HL-60/S4 treated with phorbol 12-myristate 13-acetate at 8.2 ng/mL for 4 days and 3 days (cell line): ENCODE measurements around the gene REEP3.

Source experiments
- in situ Hi-C: fragments of 300-500 bp; cut with MboI; formaldehyde crosslinking; loops from 2 replicates; pipeline ENCODE4 v1.15.0; 2022; ENCODE audit warnings: low sequenced_read_pairs

The REEP3 gene

GRCh38 chr10:63584725-63585035 is 63.5 kb downstream of the REEP3 start:
- in situ Hi-C loops: no loop called here

GRCh38 chr10:63585041-63585440 is 63.8 kb downstream of the REEP3 start:
- in situ Hi-C loops: no loop called here

GRCh38 chr10:63586043-63586442 is 64.8 kb downstream of the REEP3 start:
- in situ Hi-C loops: no loop called here

GRCh38 chr10:63587191-63587590 is 66.0 kb downstream of the REEP3 start:
- in situ Hi-C loops: no loop called here

- in situ Hi-C loops: no loop called here
These were observed 67.4 kb downstream of the REEP3 start for GRCh38 chr10:63588436-63589167.

GRCh38 chr10:63591600-63592379 is 70.6 kb downstream of the REEP3 start:
- in situ Hi-C loops: no loop called here

- in situ Hi-C loops: no loop called here
These were observed 72.4 kb downstream of the REEP3 start for GRCh38 chr10:63593576-63593975.

GRCh38 chr10:63595072-63595471 is 73.9 kb downstream of the REEP3 start:
- in situ Hi-C loops: no loop called here

GRCh38 chr10:63596924-63597323 is 75.7 kb downstream of the REEP3 start:
- in situ Hi-C loops: no loop called here

- in situ Hi-C loops: loop anchor here (25.0 kb wide), 1 partner anchor 388 kb away; no protein-coding TSS in a partner anchor
These were observed 79.3 kb downstream of the REEP3 start for GRCh38 chr10:63600540-63600939.

GRCh38 chr10:63603709-63604445 is 82.7 kb downstream of the REEP3 start:
- in situ Hi-C loops: loop anchor here (25.0 kb wide), 1 partner anchor 392 kb away; no protein-coding TSS in a partner anchor

- in situ Hi-C loops: loop anchor here (25.0 kb wide), 1 partner anchor 393 kb away; no protein-coding TSS in a partner anchor
These were observed 84.2 kb downstream of the REEP3 start for GRCh38 chr10:63605197-63605967.

- in situ Hi-C loops: loop anchor here (25.0 kb wide), 1 partner anchor 396 kb away; no protein-coding TSS in a partner anchor
These were observed 87.3 kb downstream of the REEP3 start for GRCh38 chr10:63608511-63608910.

- in situ Hi-C loops: loop anchor here (25.0 kb wide), 1 partner anchor 399 kb away; no protein-coding TSS in a partner anchor
These were observed 89.9 kb downstream of the REEP3 start for GRCh38 chr10:63611078-63611477.

GRCh38 chr10:63614371-63614891 is 93.2 kb downstream of the REEP3 start:
- in situ Hi-C loops: loop anchor here (25.0 kb wide), 1 partner anchor 402 kb away; no protein-coding TSS in a partner anchor

GRCh38 chr10:63618552-63618951 is 97.4 kb downstream of the REEP3 start:
- in situ Hi-C loops: loop anchor here (25.0 kb wide), 1 partner anchor 406 kb away; no protein-coding TSS in a partner anchor

- in situ Hi-C loops: loop anchor here (25.0 kb wide), 1 partner anchor 407 kb away; no protein-coding TSS in a partner anchor
These were observed 98.2 kb downstream of the REEP3 start for GRCh38 chr10:63619426-63619825.

GRCh38 chr10:63622097-63622496 is 100.9 kb downstream of the REEP3 start:
- in situ Hi-C loops: loop anchor here (25.0 kb wide), 1 partner anchor 410 kb away; no protein-coding TSS in a partner anchor

GRCh38 chr10:63624701-63625100 is 103.5 kb downstream of the REEP3 start:
- in situ Hi-C loops: loop anchor here (25.0 kb wide), 1 partner anchor 412 kb away; no protein-coding TSS in a partner anchor

- in situ Hi-C loops: no loop called here
These were observed 106.2 kb downstream of the REEP3 start for GRCh38 chr10:63627396-63627795.
